ENCODE results near the gene AMH.

Gene AMH

GRCh38 chr19:2221250-2221831 lies 27.8 kb upstream of the AMH start:
- DNase-seq (ENCODE audit: low read depth in 2 of 2), result no peak

GRCh38 chr19:2221918-2222317 lies 27.2 kb upstream of the AMH start:
- no peak for DNase-seq (ENCODE audit: low read depth in 2 of 2)

GRCh38 chr19:2223391-2223790 lies 25.7 kb upstream of the AMH start:
- DNase-seq (ENCODE audit: low read depth in 2 of 2), result no peak

GRCh38 chr19:2223959-2224358 lies 25.2 kb upstream of the AMH start:
- DNase-seq (ENCODE audit: low read depth in 2 of 2), result no peak

GRCh38 chr19:2224754-2225349 lies 24.3 kb upstream of the AMH start:
- DNase-seq (ENCODE audit: low read depth in 2 of 2), result no peak

- DNase-seq (ENCODE audit: low read depth in 2 of 2), result no peak
Measured at GRCh38 chr19:2225415-2226050, 23.6 kb upstream of the AMH start.

GRCh38 chr19:2226051-2226839 lies 22.9 kb upstream of the AMH start:
- DNase-seq (ENCODE audit: low read depth in 2 of 2), result no peak

- DNase-seq (ENCODE audit: low read depth in 2 of 2), result no peak
Measured at GRCh38 chr19:2226840-2227360, 22.2 kb upstream of the AMH start.

GRCh38 chr19:2227415-2228156 lies 21.5 kb upstream of the AMH start:
- no peak for DNase-seq (ENCODE audit: low read depth in 2 of 2)

- DNase-seq (ENCODE audit: low read depth in 2 of 2), result no peak
Measured at GRCh38 chr19:2228157-2229030, 20.7 kb upstream of the AMH start.

GRCh38 chr19:2229103-2230032 lies 19.8 kb upstream of the AMH start:
- DNase-seq (ENCODE audit: low read depth in 2 of 2), result no peak

GRCh38 chr19:2230033-2230531 lies 19.0 kb upstream of the AMH start:
- DNase-seq (ENCODE audit: low read depth in 2 of 2), result no peak

- DNase-seq (ENCODE audit: low read depth in 2 of 2), result no peak
Measured at GRCh38 chr19:2230807-2231533, 18.2 kb upstream of the AMH start.

GRCh38 chr19:2231621-2232221 lies 17.4 kb upstream of the AMH start:
- no peak for DNase-seq (ENCODE audit: low read depth in 2 of 2)

- no peak for DNase-seq (ENCODE audit: low read depth in 2 of 2)
Measured at GRCh38 chr19:2232286-2233151, 16.6 kb upstream of the AMH start.

GRCh38 chr19:2233601-2234280 lies 15.4 kb upstream of the AMH start:
- no peak for DNase-seq (ENCODE audit: low read depth in 2 of 2)

GRCh38 chr19:2234996-2235380 lies 14.1 kb upstream of the AMH start:
- no peak for DNase-seq (ENCODE audit: low read depth in 2 of 2)

Data from fibroblast of skin of left biceps (primary cell).